BE2C (cell line): ENCODE measurements around the gene KRTAP1-4.

Source experiments
- DNase-seq: peaks from one replicate; pipeline ENCODE4 v3.0.0-alpha.2; 2020
- H3K27me3 ChIP-seq: fragments of 250-450 bp; sonication (Bioruptor Pico); 2 replicates; pipeline ENCODE4 v1.5.1; 2020; ENCODE audit warnings: mild to moderate bottlenecking
- H3K36me3 ChIP-seq: fragments of 250-450 bp; sonication (Bioruptor Pico); 2 replicates; pipeline ENCODE4 v1.5.1; 2020; ENCODE audit warnings: mild to moderate bottlenecking
- H3K4me1 ChIP-seq: fragments of 250-450 bp; sonication (Bioruptor Pico); 2 replicates; pipeline ENCODE4 v1.5.1; 2020
- H3K4me3 ChIP-seq: 2 replicates; pipeline ENCODE4 v1.5.1; 2011; ENCODE audit warnings: low read depth, low read length
- H3K9me3 ChIP-seq: fragments of 250-450 bp; sonication (Bioruptor Pico); 2 replicates; pipeline ENCODE4 v1.5.1; 2020
- CTCF ChIP-seq: IDR thresholded peaks from 2 replicates; pipeline ENCODE4 v1.5.1; 2012; ENCODE audit warnings: mild to moderate bottlenecking, low read depth, low read length

KRTAP1-4 gene

GRCh38 chr17:40984226-40984625 lies 45.8 kb downstream of the KRTAP1-4 start, which contains the start of gene KRT40:
Gene KRT40, minus strand, starts transcription at chr17:40984326. Its CDS starts 53 bp downstream, at chr17:40984273.
- no peaks in the 10 kb centered on the region for H3K36me3 ChIP-seq
- H3K4me1 ChIP-seq = no peaks in the 10 kb centered on the region
- no peak for DNase-seq
- H3K9me3 ChIP-seq = no peaks in the 10 kb centered on the region
- TF ChIP-seq CTCF = no peak
- no peak within 1 kb of the TSS for H3K4me3 ChIP-seq
- peaks cover 17% of the 10 kb centered on the region for H3K27me3 ChIP-seq

DNA sequence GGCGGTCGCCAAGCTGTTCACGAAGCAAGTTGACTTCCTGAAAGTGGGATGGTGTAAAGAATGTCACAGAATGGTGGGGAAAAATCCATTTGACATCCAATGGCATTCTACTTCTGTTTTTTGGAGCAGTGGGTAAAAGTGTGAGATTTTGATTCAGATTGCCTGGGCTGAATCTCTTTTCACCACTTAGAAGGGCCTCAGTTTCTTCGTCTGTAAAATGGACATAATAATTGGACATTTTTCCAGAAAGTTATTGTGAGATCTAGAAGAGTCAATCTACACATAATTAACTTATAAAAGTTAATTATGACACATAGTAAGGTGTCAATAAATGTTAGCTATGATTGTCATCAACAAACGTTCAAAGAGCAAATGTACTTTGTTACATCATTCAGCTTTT lies 48.9 kb downstream of the KRTAP1-4 start:
- no peaks in the 10 kb centered on the region for H3K9me3 ChIP-seq
- no peaks in the 10 kb centered on the region for H3K4me1 ChIP-seq
- TF ChIP-seq CTCF = no peak
- H3K4me3 ChIP-seq = no peak overlapping the region
- no peak for DNase-seq
- no peaks in the 10 kb centered on the region for H3K36me3 ChIP-seq
- peaks cover 21% of the 10 kb centered on the region for H3K27me3 ChIP-seq

DNA sequence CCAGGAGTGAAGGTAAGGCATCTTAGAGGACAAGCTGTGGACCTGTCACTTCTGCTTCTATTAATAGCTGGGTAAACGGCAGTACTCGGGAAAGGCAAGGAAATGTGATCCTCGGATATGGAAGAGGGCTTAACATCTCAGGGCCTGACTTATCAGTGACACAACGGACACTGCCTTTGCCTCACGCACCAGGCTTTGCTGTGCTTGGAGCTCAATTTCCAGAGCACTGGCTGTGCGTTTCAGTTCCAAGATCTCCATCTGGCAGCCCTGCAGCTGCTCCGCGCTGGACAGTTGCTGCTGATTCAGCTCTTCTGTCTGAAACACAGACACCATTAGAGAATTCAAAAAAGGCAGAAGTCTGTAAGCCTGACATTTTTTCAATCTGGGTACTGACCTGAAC lies 49.4 kb downstream of the KRTAP1-4 start:
- Histone ChIP-seq H3K4me1 (no peaks in the 10 kb centered on the region), H3K36me3 (no peaks in the 10 kb centered on the region), H3K4me3 (no peak overlapping the region), H3K27me3 (peaks cover 24% of the 10 kb centered on the region), H3K9me3 (no peaks in the 10 kb centered on the region)
- TF ChIP-seq CTCF = no peak
- DNase-seq = no peak

GRCh38 chr17:40980117-40980516 lies 49.9 kb downstream of the KRTAP1-4 start:
- no peak for TF ChIP-seq CTCF
- Histone ChIP-seq H3K36me3 (no peaks in the 10 kb centered on the region), H3K9me3 (no peaks in the 10 kb centered on the region), H3K4me3 (no peak overlapping the region), H3K27me3 (peaks cover 26% of the 10 kb centered on the region), H3K4me1 (no peaks in the 10 kb centered on the region)
- DNase-seq = no peak
